GM23338 (cell line): Measurements from ENCODE around the gene MYH15. TPM values are rescaled to one million over a fixed set of nuclear protein-coding genes. Genes with fewer than 3 reads are reported as not detected.

Source experiments
- ATAC-seq: fragments of 200-7000 bp; cut with Tn5 transposase; 3 replicates; pipeline ENCODE4 v1.9.1; 2020
- DNase-seq: peaks from one replicate; pipeline ENCODE4 v3.0.0-alpha.2; 2015; ENCODE audit warnings: low spot score
- H2AFZ ChIP-seq: fragments of 200-600 bp; sonication (generic); 2 replicates; pipeline ENCODE4 v1.8.0; 2016; ENCODE audit warnings: antibody characterized with exemption, mild to moderate bottlenecking, moderate library complexity
- H3F3A ChIP-seq: fragments of 200-600 bp; sonication (generic); replicated peaks from 2 replicates; pipeline ENCODE4 v1.8.0; 2017; ENCODE audit warnings: antibody characterized with exemption, mixed run types, low read depth
- H3K27ac ChIP-seq: fragments of 200-600 bp; sonication (generic); 2 replicates; pipeline ENCODE4 v1.6.1; 2016; ENCODE audit warnings: low read depth
- H3K27me3 ChIP-seq: fragments of 200-600 bp; sonication (generic); 2 replicates; pipeline ENCODE4 v1.8.0; 2016; ENCODE audit warnings: mild to moderate bottlenecking, mixed run types, moderate library complexity; ENCODE audit not compliant: insufficient read depth
- H3K36me3 ChIP-seq: fragments of 200-600 bp; sonication (generic); 2 replicates; pipeline ENCODE4 v1.8.0; 2016; ENCODE audit warnings: mild to moderate bottlenecking; ENCODE audit not compliant: insufficient read depth
- H3K4me1 ChIP-seq: fragments of 200-600 bp; sonication (generic); 2 replicates; pipeline ENCODE4 v1.8.0; 2016; ENCODE audit warnings: mild to moderate bottlenecking, moderate library complexity; ENCODE audit not compliant: insufficient read depth
- H3K4me2 ChIP-seq: fragments of 200-600 bp; sonication (generic); 2 replicates; pipeline ENCODE4 v1.7.1; 2017; ENCODE audit warnings: mixed run types
- H3K4me3 ChIP-seq: fragments of 200-600 bp; sonication (generic); 2 replicates; pipeline ENCODE4 v1.6.1; 2016; ENCODE audit warnings: mixed run types
- H3K79me2 ChIP-seq: fragments of 200-600 bp; sonication (generic); replicated peaks from 2 replicates; pipeline ENCODE4 v1.8.0; 2017; ENCODE audit warnings: mild to moderate bottlenecking; ENCODE audit not compliant: insufficient read depth
- H3K9me2 ChIP-seq: fragments of 200-600 bp; sonication (generic); 2 replicates; pipeline ENCODE4 v1.8.0; 2017; ENCODE audit not compliant: insufficient read depth
- H4K20me1 ChIP-seq: fragments of 200-600 bp; sonication (generic); replicated peaks from 2 replicates; pipeline ENCODE4 v1.8.0; 2017; ENCODE audit warnings: mild to moderate bottlenecking; ENCODE audit not compliant: insufficient read depth
- H3K27ac Mint-ChIP-seq: 2 replicates; pipeline ENCODE4 v1.8.0; 2020; ENCODE audit warnings: inconsistent platforms, mild to moderate bottlenecking, moderate library complexity, mixed read lengths
- H3K27me3 Mint-ChIP-seq: 3 replicates; pipeline ENCODE4 v1.8.0; 2022; ENCODE audit warnings: low read depth, mild to moderate bottlenecking, moderate library complexity, mixed read lengths, inconsistent platforms; ENCODE audit not compliant: insufficient read depth, poor library complexity
- H3K36me3 Mint-ChIP-seq: 3 replicates; pipeline ENCODE4 v1.8.0; 2021; ENCODE audit warnings: low read depth, mild to moderate bottlenecking, inconsistent platforms, moderate library complexity, mixed read lengths
- H3K4me1 Mint-ChIP-seq: 3 replicates; pipeline ENCODE4 v1.8.0; 2020; ENCODE audit warnings: mild to moderate bottlenecking, inconsistent platforms, mixed read lengths
- H3K4me3 Mint-ChIP-seq: 3 replicates; pipeline ENCODE4 v1.8.0; 2021; ENCODE audit warnings: moderate library complexity, mild to moderate bottlenecking, inconsistent platforms, mixed read lengths
- H3K9me3 Mint-ChIP-seq: 3 replicates; pipeline ENCODE4 v1.8.0; 2020; ENCODE audit warnings: moderate library complexity, mild to moderate bottlenecking, inconsistent platforms, mixed read lengths
- CREB1 ChIP-seq: fragments of 250-450 bp; sonication (Bioruptor Pico); IDR thresholded peaks from 2 replicates; pipeline ENCODE4 v1.5.0; 2020; ENCODE audit warnings: low read depth, mild to moderate bottlenecking, moderate library complexity
- ETS1 ChIP-seq: IDR thresholded peaks from 2 replicates; pipeline ENCODE4 v1.6.1; 2016; ENCODE audit warnings: antibody characterized with exemption
- EZH2 ChIP-seq: fragments of 200-600 bp; sonication (generic); IDR thresholded peaks from one replicate; pipeline ENCODE4 v1.8.0; 2017; ENCODE audit warnings: antibody characterized with exemption, mild to moderate bottlenecking, low read depth; ENCODE audit not compliant: unreplicated experiment
- EZH2phosphoT487 ChIP-seq: fragments of 200-600 bp; sonication (generic); IDR thresholded peaks from one replicate; pipeline ENCODE4 v1.8.1; 2018; ENCODE audit warnings: antibody characterized with exemption; ENCODE audit not compliant: unreplicated experiment
- JUNB ChIP-seq: IDR thresholded peaks from one replicate; pipeline ENCODE4 v1.6.1; 2016; ENCODE audit warnings: antibody characterized with exemption; ENCODE audit not compliant: unreplicated experiment
- STAT1 ChIP-seq: IDR thresholded peaks from one replicate; pipeline ENCODE4 v1.6.1; 2016; ENCODE audit warnings: antibody characterized with exemption; ENCODE audit not compliant: unreplicated experiment
- ZNF462 ChIP-seq: fragments of 250-450 bp; sonication (Bioruptor Pico); IDR thresholded peaks from 2 replicates; pipeline ENCODE4 v1.5.0; 2020; ENCODE audit warnings: mild to moderate bottlenecking, moderate library complexity
- polyA plus RNA-seq: library from polyadenylated mRNA; unstranded; fragments of >200 nt; fragmentation: Nextera tagmentation; extraction: Ambion mirVana; gene quantifications from 2 replicates; pipeline ENCODE4 v1.2.1, GENCODE V29; 2016
- total RNA-seq: library from RNA; depleted of rRNA; stranded (reverse); fragments of >200 nt; shearing (Covaris generic); gene quantifications from 2 replicates; pipeline ENCODE4 v1.2.3, GENCODE V29; 2014
- TF ChIP-seq, protein P1 (sequence below): IDR thresholded peaks from one replicate; pipeline ENCODE4 v1.6.1; 2018; ENCODE audit warnings: antibody characterized with exemption; ENCODE audit not compliant: unreplicated experiment

The MYH15 gene
- total and polyA plus RNA-seq, 2 experiments from 2014 or later: 0.07 TPM; not detected in 1

DNA sequence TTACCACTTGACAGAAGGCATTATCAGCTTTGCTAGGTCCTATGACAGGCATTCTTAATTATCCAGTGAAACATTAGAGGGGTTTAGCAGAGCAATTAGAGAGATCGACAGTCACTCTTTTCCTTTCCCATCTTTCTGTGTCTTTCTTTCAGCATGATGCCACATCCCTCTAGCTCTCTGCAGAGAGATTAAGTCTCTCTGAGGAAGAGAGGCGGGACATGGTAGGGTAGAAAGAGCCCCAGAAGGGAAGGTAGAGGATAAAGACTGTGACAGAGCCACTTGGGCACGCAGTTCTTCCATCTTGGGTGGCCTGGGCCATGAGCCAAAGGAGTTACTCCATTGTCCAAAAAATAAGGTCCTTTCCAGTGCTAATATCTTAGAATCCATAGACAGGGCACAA lies 158.2 kb downstream of the MYH15 start (continued):
- TF ChIP-seq ETS1: no peak

DNA sequence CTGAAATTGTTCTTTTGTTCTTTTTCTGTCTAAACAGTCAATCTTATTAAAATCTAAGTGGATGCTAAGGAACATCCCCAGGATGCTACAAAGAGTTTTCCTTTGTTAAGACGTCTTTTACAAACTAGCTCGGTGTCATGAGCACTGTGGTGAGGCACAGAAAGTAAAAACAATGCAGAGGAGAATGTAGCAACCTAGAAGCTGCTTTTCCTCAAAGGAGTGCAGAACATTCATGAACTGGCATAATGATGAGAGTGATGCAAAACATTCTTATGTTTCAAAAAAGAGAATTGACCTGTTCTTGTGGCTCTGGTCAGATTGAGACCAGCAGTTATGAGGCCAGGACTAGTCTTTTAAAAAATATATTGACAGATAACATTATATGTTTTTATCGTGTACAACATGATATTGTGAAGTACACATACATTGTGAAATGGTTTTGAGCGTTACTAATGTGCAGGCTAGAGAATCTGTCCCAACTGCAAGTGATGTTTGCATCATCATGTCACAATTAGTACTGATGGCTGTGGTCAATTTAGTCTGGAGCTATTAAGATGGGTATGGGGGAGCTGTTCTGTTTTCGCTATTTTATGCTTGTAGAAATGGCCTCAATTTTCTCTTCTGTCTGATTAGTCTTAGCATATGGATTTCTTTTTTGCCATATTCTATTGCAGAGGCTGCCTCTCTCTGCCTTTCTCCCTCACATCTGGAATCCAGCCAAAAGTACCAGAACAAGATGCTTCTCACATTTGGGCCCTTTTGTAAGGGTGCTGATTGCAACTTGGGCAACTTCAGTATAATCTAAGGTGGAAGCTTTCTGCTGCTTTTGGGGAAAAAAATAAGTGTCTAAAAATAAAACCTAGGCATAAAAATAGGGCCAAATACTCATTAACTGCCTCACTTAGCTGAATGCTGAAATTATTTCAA lies 163.8 kb downstream of the MYH15 start:
- Histone ChIP-seq H3K27me3 (no peaks in the 10 kb centered on the region), H3K79me2 (no peaks in the 10 kb centered on the region), H3K9me2 (no peaks in the 10 kb centered on the region), H3K36me3 (no peaks in the 10 kb centered on the region), H3K4me3 (no peak overlapping the region), H3K4me1 (peaks cover 5% of the 10 kb centered on the region; the same call in 1 of the 2 replicates), H3K4me2 (no peak overlapping the region), H3K27ac (no peak overlapping the region), H4K20me1 (no peaks in the 10 kb centered on the region), H2AFZ (no peak overlapping the region), H3F3A (no peaks in the 10 kb centered on the region)
- Mint-ChIP-seq H3K36me3 (no peaks in the 10 kb centered on the region), H3K27ac (no peak overlapping the region), H3K27me3 (no peaks in the 10 kb centered on the region), H3K4me1 (peaks cover 6% of the 10 kb centered on the region; the same call in 2 of the 3 replicates), H3K4me3 (no peak overlapping the region), H3K9me3 (peaks cover 8% of the 10 kb centered on the region; the same call in 1 of the 3 replicates)
- DNase-seq (peak; percentile 18), ATAC-seq (peak; percentile 29; the same call in 1 of the 3 replicates)
- no peak for TF ChIP-seq EZH2
- no peak for TF ChIP-seq ZNF462 (CRISPR knock-in tag)
- TF ChIP-seq ETS1: no peak
- no peak for TF ChIP-seq CREB1 (CRISPR knock-in tag)
- TF ChIP-seq JUNB: no peak
- TF ChIP-seq, protein P1, sequence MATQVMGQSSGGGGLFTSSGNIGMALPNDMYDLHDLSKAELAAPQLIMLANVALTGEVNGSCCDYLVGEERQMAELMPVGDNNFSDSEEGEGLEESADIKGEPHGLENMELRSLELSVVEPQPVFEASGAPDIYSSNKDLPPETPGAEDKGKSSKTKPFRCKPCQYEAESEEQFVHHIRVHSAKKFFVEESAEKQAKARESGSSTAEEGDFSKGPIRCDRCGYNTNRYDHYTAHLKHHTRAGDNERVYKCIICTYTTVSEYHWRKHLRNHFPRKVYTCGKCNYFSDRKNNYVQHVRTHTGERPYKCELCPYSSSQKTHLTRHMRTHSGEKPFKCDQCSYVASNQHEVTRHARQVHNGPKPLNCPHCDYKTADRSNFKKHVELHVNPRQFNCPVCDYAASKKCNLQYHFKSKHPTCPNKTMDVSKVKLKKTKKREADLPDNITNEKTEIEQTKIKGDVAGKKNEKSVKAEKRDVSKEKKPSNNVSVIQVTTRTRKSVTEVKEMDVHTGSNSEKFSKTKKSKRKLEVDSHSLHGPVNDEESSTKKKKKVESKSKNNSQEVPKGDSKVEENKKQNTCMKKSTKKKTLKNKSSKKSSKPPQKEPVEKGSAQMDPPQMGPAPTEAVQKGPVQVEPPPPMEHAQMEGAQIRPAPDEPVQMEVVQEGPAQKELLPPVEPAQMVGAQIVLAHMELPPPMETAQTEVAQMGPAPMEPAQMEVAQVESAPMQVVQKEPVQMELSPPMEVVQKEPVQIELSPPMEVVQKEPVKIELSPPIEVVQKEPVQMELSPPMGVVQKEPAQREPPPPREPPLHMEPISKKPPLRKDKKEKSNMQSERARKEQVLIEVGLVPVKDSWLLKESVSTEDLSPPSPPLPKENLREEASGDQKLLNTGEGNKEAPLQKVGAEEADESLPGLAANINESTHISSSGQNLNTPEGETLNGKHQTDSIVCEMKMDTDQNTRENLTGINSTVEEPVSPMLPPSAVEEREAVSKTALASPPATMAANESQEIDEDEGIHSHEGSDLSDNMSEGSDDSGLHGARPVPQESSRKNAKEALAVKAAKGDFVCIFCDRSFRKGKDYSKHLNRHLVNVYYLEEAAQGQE: no peak
- no peak for TF ChIP-seq STAT1
- no peak for TF ChIP-seq EZH2phosphoT487
